DOHH2 (cell line): ENCODE results near the gene FOXN3.

ENCODE experiments used
- EZH2phosphoT487 ChIP-seq: fragments of 200-600 bp; sonication (generic); IDR thresholded peaks from 2 replicates; pipeline ENCODE4 v1.6.1; 2017; ENCODE audit warnings: borderline replicate concordance, mild to moderate bottlenecking, antibody characterized with exemption, low read length, moderate library complexity, mixed read lengths
- TF ChIP-seq, protein P1 (sequence below): fragments of 200-600 bp; sonication (generic); IDR thresholded peaks from one replicate; pipeline ENCODE4 v1.5.1; 2014; ENCODE audit warnings: antibody characterized with exemption, mild to moderate bottlenecking, low read depth, low read length; ENCODE audit not compliant: poor library complexity, severe bottlenecking

DNA sequence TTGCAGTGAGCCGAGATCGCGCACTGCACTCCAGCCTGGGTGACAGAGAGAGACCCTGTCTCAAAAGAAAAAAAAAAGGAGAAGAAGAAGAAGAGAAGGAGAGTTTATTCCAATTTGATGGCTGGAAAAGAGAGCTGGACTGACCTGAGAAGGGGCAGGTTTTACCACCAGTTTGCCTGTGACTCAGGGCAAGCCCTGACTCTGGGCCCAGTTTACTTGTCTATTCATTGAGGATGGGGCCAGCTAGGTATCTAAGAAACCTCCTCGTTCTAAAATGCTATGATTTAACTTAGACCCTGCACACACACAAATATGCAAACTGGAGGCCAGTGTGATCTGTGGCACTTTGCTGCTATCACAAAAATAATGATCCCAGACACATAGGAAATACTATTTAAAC, 155.0 kb downstream of the FOXN3 start:
- TF ChIP-seq, protein P1, sequence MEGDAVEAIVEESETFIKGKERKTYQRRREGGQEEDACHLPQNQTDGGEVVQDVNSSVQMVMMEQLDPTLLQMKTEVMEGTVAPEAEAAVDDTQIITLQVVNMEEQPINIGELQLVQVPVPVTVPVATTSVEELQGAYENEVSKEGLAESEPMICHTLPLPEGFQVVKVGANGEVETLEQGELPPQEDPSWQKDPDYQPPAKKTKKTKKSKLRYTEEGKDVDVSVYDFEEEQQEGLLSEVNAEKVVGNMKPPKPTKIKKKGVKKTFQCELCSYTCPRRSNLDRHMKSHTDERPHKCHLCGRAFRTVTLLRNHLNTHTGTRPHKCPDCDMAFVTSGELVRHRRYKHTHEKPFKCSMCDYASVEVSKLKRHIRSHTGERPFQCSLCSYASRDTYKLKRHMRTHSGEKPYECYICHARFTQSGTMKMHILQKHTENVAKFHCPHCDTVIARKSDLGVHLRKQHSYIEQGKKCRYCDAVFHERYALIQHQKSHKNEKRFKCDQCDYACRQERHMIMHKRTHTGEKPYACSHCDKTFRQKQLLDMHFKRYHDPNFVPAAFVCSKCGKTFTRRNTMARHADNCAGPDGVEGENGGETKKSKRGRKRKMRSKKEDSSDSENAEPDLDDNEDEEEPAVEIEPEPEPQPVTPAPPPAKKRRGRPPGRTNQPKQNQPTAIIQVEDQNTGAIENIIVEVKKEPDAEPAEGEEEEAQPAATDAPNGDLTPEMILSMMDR = no peak
- TF ChIP-seq EZH2phosphoT487 = no peak
